HG03097 (cell line): ENCODE results near the gene NTNG1.

Source experiments
- ATAC-seq: cut with Tn5 transposase; IDR thresholded peaks from one replicate; pipeline ENCODE4 v1.9.1; 2021; ENCODE audit not compliant: unreplicated experiment, low FRiP score

Gene NTNG1

GRCh38 chr1:107443860-107444259, 303.0 kb downstream of the NTNG1 start:
- no peak for ATAC-seq

- ATAC-seq = no peak
These were observed 303.5 kb downstream of the NTNG1 start for GRCh38 chr1:107444302-107444701.

GRCh38 chr1:107449326-107449725, 308.5 kb downstream of the NTNG1 start:
- ATAC-seq = no peak

DNA sequence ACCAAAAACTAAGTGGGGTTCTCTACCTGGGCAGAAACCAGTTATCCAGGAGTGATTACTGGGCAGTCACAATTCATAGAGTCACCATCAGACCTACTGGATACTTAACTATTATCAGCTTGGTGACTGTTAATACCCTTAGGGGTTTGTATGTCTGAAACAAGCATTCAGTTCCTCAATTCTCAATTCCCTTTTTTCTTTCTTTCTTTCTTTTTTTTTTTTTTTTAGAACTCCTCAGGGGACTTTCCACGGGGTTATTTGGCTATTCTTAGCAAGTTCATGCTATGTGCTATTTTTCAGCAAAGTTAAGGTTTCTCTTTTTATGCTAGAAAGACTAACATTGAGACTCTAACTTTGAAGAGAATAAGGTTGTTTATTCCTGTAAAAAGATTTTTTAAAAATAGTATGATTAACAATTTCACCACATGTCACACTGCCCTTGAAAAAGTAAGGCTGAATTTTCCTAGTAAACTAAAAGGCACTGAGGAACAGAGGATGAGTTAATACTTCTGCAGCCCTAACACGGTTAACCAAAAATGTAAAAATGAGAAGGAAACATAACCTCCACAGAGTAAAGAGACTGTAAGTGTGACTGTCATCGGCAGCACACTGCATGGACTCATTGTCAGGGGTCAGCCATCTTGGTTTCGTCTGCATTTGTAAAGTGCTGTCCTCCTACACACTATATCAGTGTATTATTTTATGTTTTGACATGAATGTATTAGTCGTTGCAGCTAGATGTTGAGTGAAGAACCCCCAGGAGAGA, 310.2 kb downstream of the NTNG1 start:
- peak; percentile 65 for ATAC-seq

DNA sequence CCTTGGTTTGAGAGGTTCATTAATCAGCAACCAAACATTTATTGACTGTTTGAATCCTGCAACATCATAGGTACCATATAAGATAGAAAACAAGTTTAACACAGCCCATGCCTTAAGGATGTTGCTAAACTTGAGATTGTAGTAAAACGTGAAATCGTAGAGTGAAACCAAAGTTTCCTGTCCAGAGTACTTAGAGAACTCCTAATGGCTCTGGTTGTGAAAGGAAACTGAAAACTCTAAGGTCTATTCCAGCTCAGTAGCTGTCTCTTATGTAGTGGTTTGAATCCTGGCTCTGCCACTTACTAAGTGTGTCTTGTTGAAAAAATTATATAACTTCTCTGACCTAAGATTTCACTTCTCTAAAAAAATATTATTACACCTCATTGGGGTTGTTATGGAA, 310.9 kb downstream of the NTNG1 start:
- peak; percentile 49 for ATAC-seq

GRCh38 chr1:107454791-107455190, 314.0 kb downstream of the NTNG1 start:
- no peak for ATAC-seq

DNA sequence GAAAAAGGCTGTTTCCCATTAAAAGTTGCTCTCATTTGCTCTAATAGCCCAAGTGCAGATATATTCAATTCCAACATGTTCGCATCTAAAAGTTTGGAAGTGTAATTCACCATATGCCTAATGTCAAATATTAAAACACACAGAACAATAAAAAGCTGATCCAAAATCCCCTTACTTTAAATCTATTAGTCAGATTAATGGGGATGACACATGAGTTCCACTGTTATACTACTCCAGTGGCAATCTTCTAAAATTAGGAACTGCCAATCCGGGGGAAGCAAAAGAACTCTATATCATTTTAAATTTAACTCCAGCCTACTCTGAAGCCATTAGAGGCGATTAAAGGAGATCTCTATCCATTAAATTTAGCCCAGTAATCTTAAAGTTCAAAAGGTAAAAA, 317.1 kb downstream of the NTNG1 start:
- no peak for ATAC-seq

DNA sequence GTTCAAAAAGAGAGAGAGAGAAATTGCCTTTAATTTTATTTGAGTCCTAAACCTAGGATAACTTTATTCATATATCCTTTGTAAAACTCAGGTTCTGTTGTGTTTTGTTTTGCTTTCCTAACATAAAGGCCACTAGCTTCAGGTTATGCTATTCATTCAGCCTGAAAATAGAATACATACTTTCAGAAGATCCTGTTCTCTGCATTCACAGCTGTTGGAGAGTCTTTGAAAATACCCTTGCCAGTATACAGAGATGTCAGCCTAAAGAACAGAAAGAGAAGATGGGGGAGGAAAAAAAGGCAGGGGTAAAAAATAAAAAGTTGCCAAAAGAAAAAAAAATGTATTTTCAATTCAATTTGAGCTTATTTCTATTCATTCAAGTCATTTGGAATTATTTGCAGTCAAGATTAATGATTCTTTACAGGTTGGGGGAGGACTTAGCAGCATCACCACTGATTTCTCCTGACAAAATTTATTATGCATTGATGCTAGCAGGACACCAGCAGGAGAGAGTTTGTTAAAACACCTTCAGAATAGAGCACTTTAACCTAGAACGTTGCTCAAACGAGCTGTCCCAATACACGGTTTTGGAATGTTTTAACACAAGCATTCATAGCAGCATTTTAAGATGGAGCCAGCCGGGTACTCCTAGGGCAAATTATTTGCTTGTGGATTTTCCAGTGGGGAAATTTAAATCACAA, 318.5 kb downstream of the NTNG1 start:
- ATAC-seq = no peak

DNA sequence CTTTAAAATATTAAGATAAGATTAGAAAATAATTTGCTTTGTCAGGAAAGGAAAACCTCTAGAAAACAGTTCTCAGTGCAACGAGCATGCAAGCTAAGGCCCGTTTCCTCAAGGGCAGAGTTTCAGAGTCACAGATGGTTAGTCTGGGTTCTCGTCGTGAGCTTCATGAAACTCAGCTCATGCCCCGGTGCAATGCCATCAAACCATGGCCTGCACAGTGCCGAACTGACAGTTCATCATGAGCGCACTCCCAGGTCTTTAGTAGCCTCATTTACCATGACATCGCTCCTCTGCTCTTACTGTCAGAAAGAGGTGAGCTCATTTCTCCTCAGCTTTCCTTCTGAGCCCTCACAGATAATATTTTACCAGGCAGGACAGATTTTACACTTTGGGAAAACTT, 319.2 kb downstream of the NTNG1 start:
- peak; percentile 79 for ATAC-seq

- ATAC-seq = no peak
These were observed 324.0 kb downstream of the NTNG1 start for GRCh38 chr1:107464827-107465226.

GRCh38 chr1:107467286-107467685, 326.4 kb downstream of the NTNG1 start:
- ATAC-seq = no peak

DNA sequence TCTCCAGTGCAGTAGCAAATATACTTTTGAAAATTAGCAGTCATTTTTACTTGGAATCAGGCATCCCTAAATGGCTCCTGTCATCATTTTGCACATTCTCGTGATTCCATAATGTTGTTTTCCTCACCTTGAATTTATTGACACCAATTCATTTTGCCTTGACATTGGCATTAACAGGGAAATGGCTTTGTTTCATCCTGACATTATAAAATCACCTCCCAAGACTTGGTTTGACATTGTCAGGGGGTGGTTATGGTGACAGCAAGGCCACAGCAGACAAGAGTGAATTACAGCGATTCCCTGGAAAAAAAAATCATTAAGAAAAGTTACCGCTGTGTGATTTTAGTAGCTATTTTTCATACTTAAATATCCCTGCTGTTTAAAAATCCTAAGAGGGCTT, 327.0 kb downstream of the NTNG1 start:
- no peak for ATAC-seq

DNA sequence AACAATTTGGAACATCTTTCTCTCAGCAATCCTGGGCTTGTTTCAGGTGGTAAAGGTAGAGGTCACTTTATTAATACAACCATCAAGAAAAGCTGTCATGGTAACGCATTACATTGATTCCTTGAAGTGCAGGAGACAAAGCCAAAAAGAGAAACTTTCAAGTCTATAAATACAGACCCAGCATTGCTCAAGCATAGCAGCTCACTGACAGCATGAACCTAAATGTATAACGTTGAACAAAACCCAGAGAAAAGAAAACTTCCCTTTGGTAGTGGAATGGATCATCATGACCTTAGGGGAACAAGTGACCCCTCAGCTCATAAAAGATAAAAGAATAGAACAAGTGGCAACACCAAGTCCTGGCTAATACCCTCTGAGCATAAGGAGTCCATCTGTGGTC, 332.2 kb downstream of the NTNG1 start:
- ATAC-seq = no peak

DNA sequence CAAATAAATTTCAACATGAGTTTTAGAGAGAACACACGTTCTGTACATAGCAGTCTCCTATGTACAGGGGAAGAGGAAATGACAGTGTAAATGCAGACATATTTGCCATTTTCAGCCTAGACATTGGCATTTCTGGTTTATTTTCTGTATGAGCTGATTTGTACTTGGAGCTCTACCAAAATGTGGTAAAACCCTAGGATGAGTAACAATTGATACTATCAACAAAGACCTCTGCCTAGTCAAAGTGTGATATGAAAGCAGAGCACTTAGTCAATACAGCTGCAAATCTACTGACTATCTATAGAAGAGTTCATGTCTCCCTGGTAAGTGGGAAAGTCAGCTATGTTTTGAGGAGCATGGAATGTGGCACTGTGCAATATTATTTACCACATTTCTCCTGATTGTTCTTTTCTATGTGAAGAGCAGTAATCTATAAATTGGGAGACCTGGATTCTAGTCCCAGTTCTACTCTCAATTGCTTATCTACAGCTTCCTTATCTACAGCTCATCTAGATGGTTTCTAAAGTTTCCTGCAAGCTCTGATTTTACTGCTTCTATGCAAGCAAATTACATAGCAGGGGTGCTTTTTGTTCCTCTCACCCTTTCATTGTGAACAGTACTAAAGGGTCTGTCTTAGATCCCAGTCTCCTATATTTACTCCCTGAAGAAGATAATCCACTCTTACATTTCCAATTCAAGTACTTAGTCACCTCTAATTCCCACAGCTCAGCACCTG, 334.2 kb downstream of the NTNG1 start:
- no peak for ATAC-seq

GRCh38 chr1:107477233-107477632, 336.4 kb downstream of the NTNG1 start:
- ATAC-seq = no peak

- ATAC-seq = no peak
These were observed 339.1 kb downstream of the NTNG1 start for GRCh38 chr1:107479865-107480350.

DNA sequence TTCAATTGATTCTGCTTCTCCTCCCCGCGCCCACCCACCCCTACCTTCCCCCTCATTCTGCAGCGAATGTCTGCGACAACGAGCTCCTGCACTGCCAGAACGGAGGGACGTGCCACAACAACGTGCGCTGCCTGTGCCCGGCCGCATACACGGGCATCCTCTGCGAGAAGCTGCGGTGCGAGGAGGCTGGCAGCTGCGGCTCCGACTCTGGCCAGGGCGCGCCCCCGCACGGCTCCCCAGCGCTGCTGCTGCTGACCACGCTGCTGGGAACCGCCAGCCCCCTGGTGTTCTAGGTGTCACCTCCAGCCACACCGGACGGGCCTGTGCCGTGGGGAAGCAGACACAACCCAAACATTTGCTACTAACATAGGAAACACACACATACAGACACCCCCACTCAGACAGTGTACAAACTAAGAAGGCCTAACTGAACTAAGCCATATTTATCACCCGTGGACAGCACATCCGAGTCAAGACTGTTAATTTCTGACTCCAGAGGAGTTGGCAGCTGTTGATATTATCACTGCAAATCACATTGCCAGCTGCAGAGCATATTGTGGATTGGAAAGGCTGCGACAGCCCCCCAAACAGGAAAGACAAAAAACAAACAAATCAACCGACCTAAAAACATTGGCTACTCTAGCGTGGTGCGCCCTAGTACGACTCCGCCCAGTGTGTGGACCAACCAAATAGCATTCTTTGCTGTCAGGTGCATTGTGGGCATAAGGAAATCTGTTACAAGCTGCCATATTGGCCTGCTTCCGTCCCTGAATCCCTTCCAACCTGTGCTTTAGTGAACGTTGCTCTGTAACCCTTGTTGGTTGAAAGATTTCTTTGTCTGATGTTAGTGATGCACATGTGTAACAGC, 339.9 kb downstream of the NTNG1 start:
- peak; percentile 87 for ATAC-seq

- no peak for ATAC-seq
These were observed 341.0 kb downstream of the NTNG1 start for GRCh38 chr1:107481756-107482384.

GRCh38 chr1:107483949-107484348, 343.1 kb downstream of the NTNG1 start:
- ATAC-seq = no peak

GRCh38 chr1:107486349-107486748, 345.5 kb downstream of the NTNG1 start:
- no peak for ATAC-seq
